H1 (cell line): Measurements from ENCODE around the gene CPTP. TPM values are rescaled to one million over a fixed set of nuclear protein-coding genes. Genes with fewer than 3 reads are reported as not detected.

Experiments
- CTCF ChIA-PET: fragments of 300-600 bp; sonication (Branson Sonifier 250); formaldehyde crosslinking; loops from one replicate; lab custom pipeline; 2021; ENCODE audit not compliant: partially characterized antibody; lab: Charles Lee
- POLR2A ChIA-PET: fragments of 300-600 bp; sonication (Branson Sonifier 250); formaldehyde crosslinking; loops from one replicate; lab custom pipeline; 2021; ENCODE audit warnings: inconsistent platforms; ENCODE audit not compliant: partially characterized antibody; lab: Charles Lee
- DNase-seq, 2 experiments: peaks; one replicate each; pipeline versions ENCODE4 v3.0.0 to v3.0.0-alpha.2; 2010 to 2022; ENCODE audit warnings: low spot score in 2 of 2, low read depth in 1 of 2, mixed read lengths in 1 of 2
- FAIRE-seq: peaks from 2 replicates; lab custom pipeline; 2011; peaks lifted over from hg19 to GRCh38; lab: Jason Lieb, UNC
- H2AFZ ChIP-seq: 2 replicates; pipeline ENCODE4 v1.8.1; 2012; ENCODE audit warnings: low read length, inconsistent platforms
- H2AK5ac ChIP-seq: 2 replicates; pipeline ENCODE4 v1.6.1; 2013; ENCODE audit warnings: low read depth, low read length
- H2BK120ac ChIP-seq: replicated peaks from 2 replicates; pipeline ENCODE3; 2013; ENCODE audit warnings: low read depth, low read length, inconsistent platforms
- H2BK12ac ChIP-seq: 2 replicates; pipeline ENCODE4 v1.6.1; 2013; ENCODE audit warnings: low read depth, low read length
- H2BK15ac ChIP-seq: 2 replicates; pipeline ENCODE4 v1.6.1; 2013; ENCODE audit warnings: low read length
- H2BK20ac ChIP-seq: 2 replicates; pipeline ENCODE4 v1.6.1; 2013; ENCODE audit warnings: low read length
- H2BK5ac ChIP-seq: 2 replicates; pipeline ENCODE4 v1.6.1; 2013; ENCODE audit warnings: low read depth, low read length
- H3K14ac ChIP-seq: 2 replicates; pipeline ENCODE4 v1.6.1; 2013; ENCODE audit warnings: inconsistent platforms; ENCODE audit not compliant: insufficient read length
- H3K18ac ChIP-seq: 2 replicates; pipeline ENCODE4 v1.6.1; 2013; ENCODE audit warnings: low read length; ENCODE audit errors: extremely low read depth
- H3K23ac ChIP-seq: 2 replicates; pipeline ENCODE4 v1.6.1; 2013; ENCODE audit warnings: inconsistent platforms; ENCODE audit not compliant: insufficient read length
- H3K23me2 ChIP-seq: 2 replicates; pipeline ENCODE4 v1.6.1; 2013; ENCODE audit warnings: low read depth, low read length
- H3K27ac ChIP-seq: 2 replicates; pipeline ENCODE4 v1.6.1; 2011; ENCODE audit warnings: low read depth, low read length, inconsistent platforms
- H3K27me3 ChIP-seq, 4 experiments: replicated peaks in 1 of 4; 1 replicate in 1 of 4; 2 replicates in 3 of 4; pipeline versions ENCODE4 v1.6.1 to v1.8.1; 2011 to 2013; ENCODE audit warnings: low read length in 3 of 4, mild to moderate bottlenecking in 3 of 4, inconsistent platforms in 2 of 4, mixed read lengths in 2 of 4, moderate library complexity in 1 of 4; ENCODE audit not compliant: control insufficient read depth in 3 of 4, insufficient read depth in 3 of 4; ENCODE audit errors: extremely low read depth in 1 of 4
- H3K36me3 ChIP-seq, 4 experiments: 2 replicates each; pipeline versions ENCODE4 v1.6.1 to v1.8.1; 2011 to 2013; ENCODE audit warnings: mild to moderate bottlenecking in 4 of 4, low read length in 3 of 4, moderate library complexity in 2 of 4, control low read depth in 1 of 4, inconsistent platforms in 1 of 4; ENCODE audit not compliant: insufficient read depth in 4 of 4, control insufficient read depth in 2 of 4
- H3K4ac ChIP-seq: replicated peaks from 2 replicates; pipeline ENCODE3; 2013; ENCODE audit warnings: low read length, low read depth, mixed read lengths, inconsistent platforms; ENCODE audit not compliant: insufficient read length
- H3K4me1 ChIP-seq, 4 experiments: replicated peaks in 1 of 4; 1 replicate in 1 of 4; 2 replicates in 3 of 4; pipeline versions ENCODE4 v1.6.1 to v1.8.1; 2011 to 2013; ENCODE audit warnings: low read length in 3 of 4, inconsistent platforms in 2 of 4, mixed read lengths in 1 of 4; ENCODE audit not compliant: insufficient read depth in 4 of 4, control insufficient read depth in 3 of 4
- H3K4me2 ChIP-seq, 2 experiments: 2 replicates each; pipeline versions ENCODE4 v1.6.1 to v1.8.1; 2011 to 2013; ENCODE audit warnings: low read depth in 2 of 2, low read length in 2 of 2, control low read depth in 1 of 2, inconsistent platforms in 1 of 2, mild to moderate bottlenecking in 1 of 2; ENCODE audit not compliant: insufficient read depth in 1 of 2
- H3K4me3 ChIP-seq, 4 experiments: fragments of 200-600, 300-600 bp in 1 of 4; sonication (generic), shearing (Covaris generic), sonication (Bioruptor Twin) in 1 of 4; 2 replicates each; pipeline versions ENCODE4 v1.5.1 to v1.8.1; 2011 to 2016; ENCODE audit warnings: low read length in 4 of 4, low read depth in 3 of 4, control low read depth in 2 of 4, inconsistent platforms in 2 of 4, mild to moderate bottlenecking in 2 of 4, mixed read lengths in 1 of 4, moderate library complexity in 1 of 4; ENCODE audit not compliant: insufficient read depth in 2 of 4; ENCODE audit errors: extremely low read depth in 1 of 4
- H3K56ac ChIP-seq: replicated peaks from 2 replicates; pipeline ENCODE3; 2013; ENCODE audit warnings: low read depth, mild to moderate bottlenecking, mixed read lengths, low read length, inconsistent platforms; ENCODE audit not compliant: insufficient read length
- H3K79me1 ChIP-seq: 2 replicates; pipeline ENCODE4 v1.6.1; 2013; ENCODE audit warnings: low read depth, low read length, control low read depth
- H3K79me2 ChIP-seq, 2 experiments: 2 replicates each; pipeline versions ENCODE4 v1.6.1 to v1.8.1; 2012 to 2013; ENCODE audit warnings: low read length in 2 of 2, mild to moderate bottlenecking in 2 of 2, inconsistent platforms in 1 of 2; ENCODE audit not compliant: insufficient read depth in 2 of 2, control insufficient read depth in 1 of 2
- H3K9ac ChIP-seq, 4 experiments: replicated peaks in 1 of 4; 1 replicate in 1 of 4; 2 replicates in 3 of 4; pipeline versions ENCODE4 v1.6.1 to v1.8.1; 2011 to 2013; ENCODE audit warnings: low read depth in 3 of 4, low read length in 3 of 4, control low read depth in 2 of 4, mild to moderate bottlenecking in 2 of 4, moderate library complexity in 2 of 4, inconsistent platforms in 1 of 4; ENCODE audit errors: extremely low read depth in 1 of 4
- H3K9me3 ChIP-seq, 2 experiments: 2 replicates each; pipeline versions ENCODE4 v1.6.1 to v1.8.1; 2012 to 2013; ENCODE audit warnings: mild to moderate bottlenecking in 2 of 2, moderate library complexity in 2 of 2, control low read depth in 1 of 2, inconsistent platforms in 1 of 2, low read depth in 1 of 2, low read length in 1 of 2, mixed read lengths in 1 of 2; ENCODE audit not compliant: insufficient read depth in 2 of 2
- H4K20me1 ChIP-seq, 2 experiments: replicated peaks in 1 of 2; 2 replicates each; pipeline versions ENCODE3 to v1.8.1; 2011 to 2013; ENCODE audit warnings: inconsistent platforms in 2 of 2, low read length in 2 of 2, mild to moderate bottlenecking in 1 of 2; ENCODE audit not compliant: insufficient read depth in 2 of 2, control insufficient read depth in 1 of 2
- H4K5ac ChIP-seq: 2 replicates; pipeline ENCODE4 v1.6.1; 2013; ENCODE audit warnings: low read length, low read depth, mixed read lengths, inconsistent platforms; ENCODE audit not compliant: insufficient read length
- H4K8ac ChIP-seq: 2 replicates; pipeline ENCODE4 v1.8.0; 2013; ENCODE audit warnings: mild to moderate bottlenecking, moderate library complexity, low read length, inconsistent platforms; ENCODE audit not compliant: insufficient read depth; ENCODE audit errors: extremely low read depth
- H4K91ac ChIP-seq: replicated peaks from 2 replicates; pipeline ENCODE3; 2013; ENCODE audit warnings: low read length, mixed read lengths, inconsistent platforms; ENCODE audit not compliant: insufficient read length
- BCL11A ChIP-seq, 2 experiments: IDR thresholded peaks; one replicate each; pipeline ENCODE4 v1.6.1; 2011; ENCODE audit warnings: low read depth in 2 of 2, low read length in 2 of 2, mild to moderate bottlenecking in 2 of 2
- POLR2AphosphoS5 ChIP-seq: IDR thresholded peaks from 2 replicates; pipeline ENCODE4 v1.6.1; 2011; ENCODE audit warnings: low read depth, low read length
- SIN3A ChIP-seq, 2 experiments: IDR thresholded peaks in 1 of 2; conservative IDR thresholded peaks in 1 of 2; 2 replicates each; pipeline ENCODE4 v1.6.1; 2011 to 2012; ENCODE audit warnings: low read length in 2 of 2, improper control_type of control experiment in 1 of 2, low read depth in 1 of 2, mild to moderate bottlenecking in 1 of 2
- TEAD4 ChIP-seq: IDR thresholded peaks from 2 replicates; pipeline ENCODE4 v1.6.1; 2012; ENCODE audit warnings: low read depth, low read length, inconsistent platforms, mixed read lengths
- WGBS, 2 experiments: shearing (Covaris generic) in 1 of 2; methylation state at CpG; one replicate each; pipeline versions ENCODE4 v1.1.6 to v1.1.7; 2013 to 2015; ENCODE audit warnings: low lambda C conversion rate in 2 of 2, mixed read lengths in 2 of 2, inconsistent platforms in 1 of 2, low coverage in 1 of 2, missing lambda C conversion rate in 1 of 2; ENCODE audit not compliant: insufficient replicate concordance in 2 of 2, insufficient coverage in 1 of 2, insufficient read length in 1 of 2; ENCODE audit errors: extremely low coverage in 1 of 2, missing lambda C conversion rate in 1 of 2; 5-methylcytosine and 5-hydroxymethylcytosine counted together
- polyA plus RNA-seq, 7 experiments: library from polyadenylated mRNA; depleted of rRNA in 3 of 7; stranded (reverse) in 5 of 7; unstranded in 2 of 7; fragments of >200 nt in 5 of 7; fragments of 200-250 nt in 2 of 7; gene quantifications; 1 replicate in 5 of 7; 2 replicates in 1 of 7; 4 replicates in 1 of 7; pipeline versions ENCODE4 v1.2.1 to v1.2.3, GENCODE V29; 2011 to 2013; ENCODE audit warnings: missing spikeins in 2 of 7, mixed read lengths in 2 of 7
- total RNA-seq: library from RNA; stranded (reverse); fragmentation: NEBNext Ultra II Directional; extraction: Animal tissue kit (Norgen Biotek cat#: 25700); gene quantifications from 2 replicates; pipeline ENCODE4 v1.2.1, GENCODE V29; 2021

Gene CPTP
- total and polyA plus RNA-seq, 2 of the 8 experiments (the other 6 are each of a cell fraction or from before 2014, with no cell fraction given): 8.1 to 10.6 TPM

- H4K20me1 ChIP-seq: peaks cover 22 to 47% of the 10 kb centered on the region in 2 experiments
- no peak overlapping the region for H3K14ac ChIP-seq
- H4K91ac ChIP-seq: no peak overlapping the region
- H2BK120ac ChIP-seq: no peak overlapping the region
- ChIA-PET CTCF (interaction anchor here (0.8 to 1.5 kb wide), 6 partner anchors 10 to 51 kb away, joined by 3 to 5 read pairs (median 4); partner anchors contain the start of gene AURKAIP1), POLR2A (interaction anchor here (0.8 to 1.3 kb wide), 6 partner anchors 12 to 57 kb away, joined by 3 to 5 read pairs (median 4); partner anchors contain the start of genes AURKAIP1 and CCNL2)
- H2AK5ac ChIP-seq: no peak overlapping the region
- FAIRE-seq (no peak), DNase-seq (no peak)
- H3K9me3 ChIP-seq: peaks cover 0 to 5% of the 10 kb centered on the region in 2 experiments; a peak in 1 of 4 replicates
- TF ChIP-seq POLR2AphosphoS5: no peak
- TF ChIP-seq BCL11A (IDR thresholded peaks at IDR 0.05; ENCODE audit: low read depth in 2 of 2, low read length in 2 of 2): no peak
- no peak for TF ChIP-seq SIN3A (conservative IDR thresholded peaks at IDR 0.05 in 1 of 2, IDR thresholded peaks at IDR 0.05 in 1 of 2; ENCODE audit: low read depth in 1 of 2, low read length in 2 of 2)
- TF ChIP-seq TEAD4: no peak
- no peak overlapping the region for H3K56ac ChIP-seq
- no peak overlapping the region for H3K23ac ChIP-seq
- H3K79me1 ChIP-seq: peaks cover 24% of the 10 kb centered on the region
- no peak overlapping the region for H2BK15ac ChIP-seq
- peaks cover 2 to 35% (median 15%) of the 10 kb centered on the region in 4 experiments; a peak in 7 of 8 replicates for H3K36me3 ChIP-seq
- no peak overlapping the region for H2BK5ac ChIP-seq
- peaks cover 0 to 17% of the 10 kb centered on the region in 2 experiments; a peak in 2 of 4 replicates for H3K79me2 ChIP-seq
- H3K4me3 ChIP-seq: no peak overlapping the region
- H3K23me2 ChIP-seq: peaks cover 1% of the 10 kb centered on the region; the same call in 1 of the 2 replicates
- H2BK20ac ChIP-seq: no peak overlapping the region
- no peak overlapping the region for H2BK12ac ChIP-seq
- no peak overlapping the region for H3K27ac ChIP-seq
- H3K4me1 ChIP-seq: peaks cover 0 to 2% (median under 1%) of the 10 kb centered on the region in 4 experiments; a peak in 3 of 7 replicates
- no peak overlapping the region for H3K18ac ChIP-seq
- H3K27me3 ChIP-seq: no peaks in the 10 kb centered on the region; a peak in 1 of 7 replicates
- 97% methylated on average over 22 of the region's 28 CpGs; no CpG with 5 or more reads in 1 of the 2 experiments for WGBS, 2 experiments
- H4K5ac ChIP-seq: no peak overlapping the region
- no peak overlapping the region for H3K4me2 ChIP-seq
- no peak overlapping the region for H3K9ac ChIP-seq
- no peak overlapping the region for H3K4ac ChIP-seq
- no peak overlapping the region for H2AFZ ChIP-seq
- H4K8ac ChIP-seq: no peak overlapping the region
Observed at GRCh38 chr1:1342061-1342562, 17.5 kb downstream of the CPTP start.
